ENCODE data around the gene UGT2A3.
"Not testable (repeated sequence)": the region's sequence is repeated elsewhere in the genome, so short reads cannot be mapped to it uniquely, and the experiment has no call there.

UGT2A3 gene

GRCh38 chr4:68951078-68951805, at the start of gene UGT2A3:
TSS of gene UGT2A3 (minus strand) at chr4:68951804. CDS start at chr4:68951760, 44 bp downstream.
- DNase-seq: no peak

- no peak for DNase-seq
These were observed 45.4 kb upstream of the UGT2A3 start for GRCh38 chr4:68997040-68997439.

GRCh38 chr4:68995292-68995691, 43.7 kb upstream of the UGT2A3 start:
- no peak for DNase-seq

GRCh38 chr4:68987007-68987406, 35.4 kb upstream of the UGT2A3 start:
- DNase-seq: no peak

- DNase-seq: no peak
These were observed 33.8 kb upstream of the UGT2A3 start for GRCh38 chr4:68985442-68985841.

GRCh38 chr4:68984947-68985346, 33.3 kb upstream of the UGT2A3 start:
- no peak for DNase-seq

- no peak for DNase-seq
These were observed 11.8 kb upstream of the UGT2A3 start for GRCh38 chr4:68963374-68963773.

GRCh38 chr4:68962868-68963267, 11.3 kb upstream of the UGT2A3 start:
- no peak for DNase-seq

- no peak for DNase-seq
These were observed 8.9 kb upstream of the UGT2A3 start for GRCh38 chr4:68960294-68961163.

- DNase-seq: not testable (repeated sequence)
These were observed 7.5 kb upstream of the UGT2A3 start for GRCh38 chr4:68959085-68959484.

GRCh38 chr4:68954126-68954525, 2.5 kb upstream of the UGT2A3 start:
- DNase-seq: no peak

- DNase-seq: no peak
These were observed 1.5 kb upstream of the UGT2A3 start for GRCh38 chr4:68953056-68953596.

- no peak for DNase-seq
These were observed 392 bp upstream of the UGT2A3 start for GRCh38 chr4:68951806-68952585.

- no peak for DNase-seq
These were observed 1.6 kb downstream of the UGT2A3 start for GRCh38 chr4:68950033-68950432.

GRCh38 chr4:68948985-68949384, 2.6 kb downstream of the UGT2A3 start:
- no peak for DNase-seq

GRCh38 chr4:68948044-68948743, 3.4 kb downstream of the UGT2A3 start:
- no peak for DNase-seq

GRCh38 chr4:68929076-68929737, 22.4 kb downstream of the UGT2A3 start:
- no peak for DNase-seq

- no peak for DNase-seq
These were observed 24.4 kb downstream of the UGT2A3 start for GRCh38 chr4:68927165-68927564.

GRCh38 chr4:68922202-68922601, 29.4 kb downstream of the UGT2A3 start:
- not testable (repeated sequence) for DNase-seq

GRCh38 chr4:68921051-68921450, 30.6 kb downstream of the UGT2A3 start:
- DNase-seq: no peak

GRCh38 chr4:68917016-68917415, 34.6 kb downstream of the UGT2A3 start:
- no peak for DNase-seq

GRCh38 chr4:68912807-68913206, 38.8 kb downstream of the UGT2A3 start:
- no peak for DNase-seq

Measured in SHP77 (cell line).